Hepatocyte (in vitro differentiated cells): ENCODE data around the gene ZNF148. TPM values are rescaled to one million over a fixed set of nuclear protein-coding genes. Genes with fewer than 3 reads are reported as not detected.

Source experiments
- DNase-seq: peaks from one replicate; pipeline ENCODE4 v3.0.0-alpha.2; 2016; ENCODE audit warnings: low spot score
- H2AFZ ChIP-seq: fragments of 200-600 bp; sonication (generic); 2 replicates; pipeline ENCODE4 v1.6.0; 2016; ENCODE audit warnings: antibody characterized with exemption, mild to moderate bottlenecking
- H3K27ac ChIP-seq: fragments of 200-600 bp; sonication (generic); 2 replicates; pipeline ENCODE4 v1.5.1; 2016; ENCODE audit warnings: mild to moderate bottlenecking
- H3K27me3 ChIP-seq: fragments of 200-600 bp; sonication (generic); 2 replicates; pipeline ENCODE4 v1.6.1; 2016
- H3K36me3 ChIP-seq: fragments of 200-600 bp; sonication (generic); replicated peaks from 2 replicates; pipeline ENCODE4 v1.5.1; 2016; ENCODE audit warnings: low read depth; ENCODE audit not compliant: insufficient read depth
- H3K4me1 ChIP-seq: fragments of 200-600 bp; sonication (generic); 2 replicates; pipeline ENCODE4 v1.5.1; 2016; ENCODE audit warnings: mild to moderate bottlenecking, moderate library complexity; ENCODE audit not compliant: insufficient read depth
- H3K4me2 ChIP-seq: fragments of 200-600 bp; sonication (generic); 2 replicates; pipeline ENCODE4 v1.6.0; 2016
- H3K4me3 ChIP-seq: fragments of 200-600 bp; sonication (generic); 2 replicates; pipeline ENCODE4 v1.5.1; 2016; ENCODE audit warnings: mild to moderate bottlenecking
- H3K79me2 ChIP-seq: fragments of 200-600 bp; sonication (generic); 2 replicates; pipeline ENCODE4 v1.6.0; 2017; ENCODE audit warnings: mild to moderate bottlenecking
- H3K9me2 ChIP-seq: fragments of 200-600 bp; sonication (generic); replicated peaks from 2 replicates; pipeline ENCODE4 v1.6.0; 2017; ENCODE audit warnings: mild to moderate bottlenecking; ENCODE audit not compliant: insufficient read depth
- H3K9me3 ChIP-seq: fragments of 200-600 bp; sonication (generic); 2 replicates; pipeline ENCODE4 v1.5.1; 2016; ENCODE audit warnings: low read depth, mild to moderate bottlenecking
- H4K20me1 ChIP-seq: fragments of 200-600 bp; sonication (generic); 2 replicates; pipeline ENCODE4 v1.6.0; 2016; ENCODE audit warnings: mild to moderate bottlenecking; ENCODE audit not compliant: insufficient read depth, poor library complexity, severe bottlenecking
- EZH2 ChIP-seq: fragments of 200-600 bp; sonication (generic); IDR thresholded peaks from 2 replicates; pipeline ENCODE4 v1.6.1; 2016; ENCODE audit warnings: antibody characterized with exemption, mild to moderate bottlenecking, borderline replicate concordance
- EZH2phosphoT487 ChIP-seq: fragments of 200-600 bp; sonication (generic); IDR thresholded peaks from one replicate; pipeline ENCODE4 v1.6.1; 2018; ENCODE audit warnings: antibody characterized with exemption, mild to moderate bottlenecking, low read depth, moderate library complexity; ENCODE audit not compliant: unreplicated experiment, severe bottlenecking
- WGBS: methylation state at CpG from one replicate; pipeline ENCODE4 v1.1.6; 2016; ENCODE audit warnings: low lambda C conversion rate; ENCODE audit errors: missing lambda C conversion rate; 5-methylcytosine and 5-hydroxymethylcytosine counted together
- polyA plus RNA-seq: library from polyadenylated mRNA; unstranded; fragments of >200 nt; fragmentation: Nextera tagmentation; extraction: Ambion mirVana; gene quantifications from 2 replicates; pipeline ENCODE4 v1.2.1, GENCODE V29; 2016
- total RNA-seq: library from RNA; depleted of rRNA; stranded (reverse); fragments of >200 nt; gene quantifications from 2 replicates; pipeline ENCODE4 v1.2.3, GENCODE V29; 2014
- TF ChIP-seq, protein P1 (sequence below): fragments of 200-600 bp; sonication (generic); IDR thresholded peaks from 2 replicates; pipeline ENCODE4 v1.5.1; 2016; ENCODE audit warnings: antibody characterized with exemption, mild to moderate bottlenecking; ENCODE audit not compliant: poor library complexity

Gene ZNF148
- total RNA-seq (30.3 and 35.7 TPM in 2 replicates), polyA plus RNA-seq (20.9 and 23.2 TPM in 2 replicates)

GRCh38 chr3:125374996-125375941, at the start of gene ZNF148:
ZNF148 (minus strand) TSS chr3:125375325; CDS start chr3:125313640, 61,685 bp downstream.
- peaks cover 23% of the 10 kb centered on the region for H4K20me1 ChIP-seq
- H3K9me2 ChIP-seq: no peaks in the 10 kb centered on the region
- no peak for TF ChIP-seq EZH2
- TF ChIP-seq EZH2phosphoT487: no peak
- TF ChIP-seq, protein P1, sequence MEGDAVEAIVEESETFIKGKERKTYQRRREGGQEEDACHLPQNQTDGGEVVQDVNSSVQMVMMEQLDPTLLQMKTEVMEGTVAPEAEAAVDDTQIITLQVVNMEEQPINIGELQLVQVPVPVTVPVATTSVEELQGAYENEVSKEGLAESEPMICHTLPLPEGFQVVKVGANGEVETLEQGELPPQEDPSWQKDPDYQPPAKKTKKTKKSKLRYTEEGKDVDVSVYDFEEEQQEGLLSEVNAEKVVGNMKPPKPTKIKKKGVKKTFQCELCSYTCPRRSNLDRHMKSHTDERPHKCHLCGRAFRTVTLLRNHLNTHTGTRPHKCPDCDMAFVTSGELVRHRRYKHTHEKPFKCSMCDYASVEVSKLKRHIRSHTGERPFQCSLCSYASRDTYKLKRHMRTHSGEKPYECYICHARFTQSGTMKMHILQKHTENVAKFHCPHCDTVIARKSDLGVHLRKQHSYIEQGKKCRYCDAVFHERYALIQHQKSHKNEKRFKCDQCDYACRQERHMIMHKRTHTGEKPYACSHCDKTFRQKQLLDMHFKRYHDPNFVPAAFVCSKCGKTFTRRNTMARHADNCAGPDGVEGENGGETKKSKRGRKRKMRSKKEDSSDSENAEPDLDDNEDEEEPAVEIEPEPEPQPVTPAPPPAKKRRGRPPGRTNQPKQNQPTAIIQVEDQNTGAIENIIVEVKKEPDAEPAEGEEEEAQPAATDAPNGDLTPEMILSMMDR: no peak
- peaks cover 24% of the 10 kb centered on the region for H3K4me1 ChIP-seq
- peak within 1 kb of the TSS; percentile 47 for H3K4me3 ChIP-seq
- H3K27me3 ChIP-seq: no peaks in the 10 kb centered on the region
- H3K79me2 ChIP-seq: peaks cover 51% of the 10 kb centered on the region
- under 1% methylated on average over 41 of the region's 69 CpGs for WGBS
- H3K36me3 ChIP-seq: no peaks in the 10 kb centered on the region
- H2AFZ ChIP-seq: peak within 1 kb of the TSS; percentile 72
- peak; percentile 94 for DNase-seq
- H3K27ac ChIP-seq: peak within 1 kb of the TSS; percentile 97
- H3K9me3 ChIP-seq: no peaks in the 10 kb centered on the region
- H3K4me2 ChIP-seq: peak within 1 kb of the TSS; percentile 88

DNA sequence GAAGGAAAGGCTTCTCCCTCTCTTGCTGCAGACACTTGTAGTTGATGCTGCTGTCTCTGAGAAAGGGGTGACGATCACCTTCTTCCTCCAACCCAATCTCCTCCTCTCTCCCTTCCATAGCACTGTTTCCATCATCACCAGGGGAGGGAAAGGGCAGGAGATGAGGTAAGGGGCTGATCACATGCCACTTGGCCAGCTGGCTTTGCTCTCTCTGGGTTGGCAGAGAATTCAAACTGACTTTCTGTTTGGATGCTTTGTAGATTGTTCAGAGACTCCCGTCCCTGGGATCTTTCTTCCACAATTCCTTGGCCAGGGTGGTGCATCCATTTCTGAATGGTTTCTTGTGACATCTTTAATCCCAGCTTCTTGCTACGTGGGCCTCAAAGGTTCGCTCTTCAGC, 43.2 kb upstream of the ZNF148 start:
- WGBS: 85% methylated on average over 4 of the region's 4 CpGs
- H3K9me2 ChIP-seq: no peaks in the 10 kb centered on the region
- no peaks in the 10 kb centered on the region for H3K36me3 ChIP-seq
- H3K27ac ChIP-seq: no peak overlapping the region
- H3K4me3 ChIP-seq: no peak overlapping the region
- H3K4me2 ChIP-seq: no peak overlapping the region
- no peaks in the 10 kb centered on the region for H4K20me1 ChIP-seq
- no peaks in the 10 kb centered on the region for H3K27me3 ChIP-seq
- no peaks in the 10 kb centered on the region for H3K9me3 ChIP-seq
- no peak for DNase-seq
- H3K79me2 ChIP-seq: no peaks in the 10 kb centered on the region
- TF ChIP-seq, protein P1: no peak
- TF ChIP-seq EZH2 (no peak), EZH2phosphoT487 (no peak)
- H3K4me1 ChIP-seq: no peaks in the 10 kb centered on the region
- no peak overlapping the region for H2AFZ ChIP-seq

GRCh38 chr3:125416235-125416634, 41.1 kb upstream of the ZNF148 start:
- no peaks in the 10 kb centered on the region for H3K36me3 ChIP-seq
- H3K4me2 ChIP-seq: no peak overlapping the region
- H4K20me1 ChIP-seq: no peaks in the 10 kb centered on the region
- no peaks in the 10 kb centered on the region for H3K9me2 ChIP-seq
- DNase-seq: no peak
- no peaks in the 10 kb centered on the region for H3K27me3 ChIP-seq
- TF ChIP-seq, protein P1: no peak
- TF ChIP-seq EZH2phosphoT487: no peak
- TF ChIP-seq EZH2: no peak
- H2AFZ ChIP-seq: no peak overlapping the region
- H3K4me1 ChIP-seq: no peaks in the 10 kb centered on the region
- H3K27ac ChIP-seq: no peak overlapping the region
- H3K9me3 ChIP-seq: no peaks in the 10 kb centered on the region
- no peak overlapping the region for H3K4me3 ChIP-seq
- H3K79me2 ChIP-seq: no peaks in the 10 kb centered on the region
- 81% methylated on average over 3 of the region's 3 CpGs for WGBS
